GM18907 (cell line): ENCODE results near the gene CTNNA2.

Source experiments
- ATAC-seq: cut with Tn5 transposase; IDR thresholded peaks from one replicate; pipeline ENCODE4 v1.9.1; 2021; ENCODE audit warnings: mild to moderate bottlenecking, moderate library complexity; ENCODE audit not compliant: unreplicated experiment

The CTNNA2 gene

GRCh38 chr2:80348953-80349352 is 836.1 kb downstream of the CTNNA2 start:
- ATAC-seq = no peak

- no peak for ATAC-seq
Observed at GRCh38 chr2:80351231-80351630, 838.4 kb downstream of the CTNNA2 start.

- ATAC-seq = no peak
Observed at GRCh38 chr2:80354858-80355257, 842.0 kb downstream of the CTNNA2 start.

GRCh38 chr2:80361904-80362303 is 849.1 kb downstream of the CTNNA2 start:
- ATAC-seq = no peak

GRCh38 chr2:80363330-80363729 is 850.5 kb downstream of the CTNNA2 start:
- ATAC-seq = no peak

GRCh38 chr2:80363791-80364349 is 851.0 kb downstream of the CTNNA2 start:
- ATAC-seq = no peak

GRCh38 chr2:80364524-80365212 is 851.8 kb downstream of the CTNNA2 start:
- ATAC-seq = no peak

- no peak for ATAC-seq
Observed at GRCh38 chr2:80365762-80366161, 852.9 kb downstream of the CTNNA2 start.

- ATAC-seq = no peak
Observed at GRCh38 chr2:80370375-80371009, 857.6 kb downstream of the CTNNA2 start.

- no peak for ATAC-seq
Observed at GRCh38 chr2:80374105-80374504, 861.3 kb downstream of the CTNNA2 start.

- no peak for ATAC-seq
Observed at GRCh38 chr2:80377071-80377470, 864.2 kb downstream of the CTNNA2 start.

GRCh38 chr2:80380736-80381135 is 867.9 kb downstream of the CTNNA2 start:
- no peak for ATAC-seq

- no peak for ATAC-seq
Observed at GRCh38 chr2:80381666-80382065, 868.8 kb downstream of the CTNNA2 start.

- no peak for ATAC-seq
Observed at GRCh38 chr2:80392441-80392840, 879.6 kb downstream of the CTNNA2 start.

GRCh38 chr2:80393991-80394390 is 881.1 kb downstream of the CTNNA2 start:
- ATAC-seq = no peak

GRCh38 chr2:80395251-80395650 is 882.4 kb downstream of the CTNNA2 start:
- no peak for ATAC-seq

- no peak for ATAC-seq
Observed at GRCh38 chr2:80396276-80396675, 883.4 kb downstream of the CTNNA2 start.

GRCh38 chr2:80403081-80403480 is 890.2 kb downstream of the CTNNA2 start:
- ATAC-seq = no peak

GRCh38 chr2:80407377-80407776 is 894.5 kb downstream of the CTNNA2 start:
- no peak for ATAC-seq

GRCh38 chr2:80410346-80410745 is 897.5 kb downstream of the CTNNA2 start:
- ATAC-seq = no peak

GRCh38 chr2:80413136-80413535 is 900.3 kb downstream of the CTNNA2 start:
- ATAC-seq = no peak

- ATAC-seq = no peak
Observed at GRCh38 chr2:80417737-80418136, 904.9 kb downstream of the CTNNA2 start.
